ENCODE data around the gene COA1. TPM values are rescaled to one million over a fixed set of nuclear protein-coding genes. Genes with fewer than 3 reads are reported as not detected.
A peak's percentile ranks its signal among the peaks of the same experiment; 100 is the strongest.

COA1 gene
- polyA plus RNA-seq, 1 of the 3 experiments (the other 2 are of a cell fraction): 42.8 TPM

- TF ChIP-seq REST (IDR thresholded peaks at IDR 0.05; ENCODE audit: low read depth, low read length) (no peak), FOXM1 (IDR thresholded peaks at IDR 0.05; ENCODE audit: low read depth) (no peak)
These were observed 83.6 kb downstream of the COA1 start (continued) for GRCh38 chr7:43645699-43646226.

- Histone ChIP-seq H3K36me3 (replicated peaks in 1 of 2; ENCODE audit: control insufficient read depth in 1 of 2, insufficient read depth in 2 of 2, low read length in 1 of 2) (peaks cover 38 to 60% of the 10 kb centered on the region in 2 experiments), H3K79me2 (ENCODE audit: insufficient read depth) (peaks cover 64% of the 10 kb centered on the region), H3K9me3 (no peaks in the 10 kb centered on the region), H3K27me3 (ENCODE audit: insufficient read depth) (no peaks in the 10 kb centered on the region), H3K4me2 (no peak overlapping the region), H3K27ac (ENCODE audit: low read depth in 2 of 2, low read length in 1 of 2) (peak overlapping the region; percentile 34 to 100), H4K20me1 (ENCODE audit: insufficient read depth) (no peaks in the 10 kb centered on the region), H3F3A (replicated peaks; ENCODE audit: insufficient read depth) (peaks cover 66% of the 10 kb centered on the region), H2AFZ (ENCODE audit: low read depth) (no peak overlapping the region), H3K4me3 (ENCODE audit: low read depth in 2 of 2, low read length in 1 of 2) (no peak overlapping the region), H3K4me1 (ENCODE audit: control insufficient read depth in 1 of 2, insufficient read depth in 2 of 2, low read depth in 1 of 2, low read length in 1 of 2) (peaks cover 48 to 55% of the 10 kb centered on the region in 2 experiments), H3K9ac (no peak overlapping the region), H3K9me2 (no peaks in the 10 kb centered on the region)
- 86% methylated on average over 8 of the region's 8 CpGs for WGBS (ENCODE audit: low lambda C conversion rate)
- no peak for DNase-seq
- CTCF ChIA-PET: interaction anchor here (0.7 to 6.7 kb wide), 3 partner anchors 56 to 465 kb away, joined by 3 to 45 read pairs (median 4); partner anchors contain the start of gene STK17A
- POLR2A ChIA-PET: no interaction called here
- TF ChIP-seq USF2 (IDR thresholded peaks at IDR 0.05; ENCODE audit: borderline replicate concordance, low read depth, low read length) (no peak), RCOR1 (IDR thresholded peaks at IDR 0.05; ENCODE audit: low read length) (no peak), POLR2AphosphoS5 (IDR thresholded peaks at IDR 0.05; ENCODE audit: low read depth, low read length) (no peak), FOSL2 (IDR thresholded peaks at IDR 0.05; ENCODE audit: borderline replicate concordance, low read depth) (no peak), FOXM1 (IDR thresholded peaks at IDR 0.05; ENCODE audit: low read depth) (no peak), JUND (IDR thresholded peaks at IDR 0.05) (no peak), ZBTB33 (IDR thresholded peaks at IDR 0.05; ENCODE audit: borderline replicate concordance, low read depth) (no peak), SMC3 (IDR thresholded peaks at IDR 0.05; ENCODE audit: low read depth, low read length) (no peak), TEAD4 (IDR thresholded peaks at IDR 0.05; ENCODE audit: borderline replicate concordance, insufficient read depth) (no peak), YY1 (IDR thresholded peaks at IDR 0.05; ENCODE audit: low read depth) (no peak), EZH2phosphoT487 (IDR thresholded peaks at IDR 0.05; ENCODE audit: borderline replicate concordance, low read depth) (no peak), REST (IDR thresholded peaks at IDR 0.05; ENCODE audit: low read depth, low read length) (no peak), GABPA (IDR thresholded peaks at IDR 0.05; ENCODE audit: low read depth) (no peak), MAX (IDR thresholded peaks at IDR 0.05; ENCODE audit: low read depth) (no peak), EP300 (IDR thresholded peaks at IDR 0.05; ENCODE audit: borderline replicate concordance in 1 of 2, low read depth in 1 of 2, low read length in 1 of 2) (no peak), SIN3A (IDR thresholded peaks at IDR 0.05; ENCODE audit: borderline replicate concordance, low read depth, low read length) (no peak), TCF12 (IDR thresholded peaks at IDR 0.05) (no peak)
These were observed 85.5 kb downstream of the COA1 start for GRCh38 chr7:43643846-43644245.
